Measurements from ENCODE around the gene UBASH3A.

UBASH3A gene

DNA sequence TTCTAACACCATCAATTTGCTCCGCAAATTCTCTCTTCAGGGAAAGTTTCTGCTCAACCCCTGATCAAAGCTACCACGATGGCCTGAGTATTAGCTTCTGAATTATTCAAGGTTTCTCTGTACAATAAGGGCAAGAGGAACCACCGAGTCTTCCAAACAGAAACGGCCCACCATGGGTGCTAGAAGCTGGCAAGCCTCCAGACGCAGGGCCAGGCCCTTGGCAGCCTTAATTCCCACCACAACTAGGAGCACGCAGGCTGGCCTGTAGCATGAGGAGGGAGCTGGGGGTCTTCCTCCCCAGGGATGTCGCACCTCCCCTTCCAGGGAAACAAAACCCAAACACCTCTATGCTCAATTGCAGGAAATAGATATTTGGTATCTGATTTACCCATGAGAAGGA, 81.3 kb downstream of the UBASH3A start:
- no peak overlapping the region for H3K27ac ChIP-seq (ENCODE audit: extremely low read depth, low read depth, low read length)
- H3K36me3 ChIP-seq (ENCODE audit: control insufficient read depth in 2 of 2, insufficient read depth in 1 of 2, low read length in 2 of 2), result no peaks in the 10 kb centered on the region
- CTCF ChIA-PET, result no interaction called here
- POLR2A ChIA-PET, result no interaction called here
- no peak overlapping the region for H3K4me3 ChIP-seq (ENCODE audit: low read depth, low read length)
- TF ChIP-seq KLF1 (tag by site-specific recombination; IDR thresholded peaks at IDR 0.05), result no peak
- no peak for TF ChIP-seq PATZ1 (tag by site-specific recombination; IDR thresholded peaks at IDR 0.05)
- no peak for TF ChIP-seq ZNF280D (tag by site-specific recombination; IDR thresholded peaks at IDR 0.05)
- TF ChIP-seq REPIN1 (tag by site-specific recombination; IDR thresholded peaks at IDR 0.05; ENCODE audit: low read depth), result no peak
- TF ChIP-seq SCRT2 (tag by site-specific recombination; IDR thresholded peaks at IDR 0.05), result no peak
- TF ChIP-seq TRIM28 (IDR thresholded peaks at IDR 0.05; ENCODE audit: borderline replicate concordance, low read length), result no peak
- no peak for TF ChIP-seq ZNF610 (tag by site-specific recombination; IDR thresholded peaks at IDR 0.05; ENCODE audit: borderline replicate concordance)
- TF ChIP-seq OVOL3 (tag by site-specific recombination; IDR thresholded peaks at IDR 0.05), result no peak
- TF ChIP-seq, protein P1, sequence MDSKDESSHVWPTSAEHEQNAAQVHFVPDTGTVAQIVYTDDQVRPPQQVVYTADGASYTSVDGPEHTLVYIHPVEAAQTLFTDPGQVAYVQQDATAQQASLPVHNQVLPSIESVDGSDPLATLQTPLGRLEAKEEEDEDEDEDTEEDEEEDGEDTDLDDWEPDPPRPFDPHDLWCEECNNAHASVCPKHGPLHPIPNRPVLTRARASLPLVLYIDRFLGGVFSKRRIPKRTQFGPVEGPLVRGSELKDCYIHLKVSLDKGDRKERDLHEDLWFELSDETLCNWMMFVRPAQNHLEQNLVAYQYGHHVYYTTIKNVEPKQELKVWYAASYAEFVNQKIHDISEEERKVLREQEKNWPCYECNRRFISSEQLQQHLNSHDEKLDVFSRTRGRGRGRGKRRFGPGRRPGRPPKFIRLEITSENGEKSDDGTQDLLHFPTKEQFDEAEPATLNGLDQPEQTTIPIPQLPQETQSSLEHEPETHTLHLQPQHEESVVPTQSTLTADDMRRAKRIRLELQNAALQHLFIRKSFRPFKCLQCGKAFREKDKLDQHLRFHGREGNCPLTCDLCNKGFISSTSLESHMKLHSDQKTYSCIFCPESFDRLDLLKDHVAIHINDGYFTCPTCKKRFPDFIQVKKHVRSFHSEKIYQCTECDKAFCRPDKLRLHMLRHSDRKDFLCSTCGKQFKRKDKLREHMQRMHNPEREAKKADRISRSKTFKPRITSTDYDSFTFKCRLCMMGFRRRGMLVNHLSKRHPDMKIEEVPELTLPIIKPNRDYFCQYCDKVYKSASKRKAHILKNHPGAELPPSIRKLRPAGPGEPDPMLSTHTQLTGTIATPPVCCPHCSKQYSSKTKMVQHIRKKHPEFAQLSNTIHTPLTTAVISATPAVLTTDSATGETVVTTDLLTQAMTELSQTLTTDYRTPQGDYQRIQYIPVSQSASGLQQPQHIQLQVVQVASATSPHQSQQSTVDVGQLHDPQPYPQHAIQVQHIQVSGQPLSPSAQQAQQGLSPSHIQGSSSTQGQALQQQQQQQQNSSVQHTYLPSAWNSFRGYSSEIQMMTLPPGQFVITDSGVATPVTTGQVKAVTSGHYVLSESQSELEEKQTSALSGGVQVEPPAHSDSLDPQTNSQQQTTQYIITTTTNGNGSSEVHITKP (tag by site-specific recombination; IDR thresholded peaks at IDR 0.05), result no peak
- no peak for TF ChIP-seq PRDM4 (tag by site-specific recombination; IDR thresholded peaks at IDR 0.05)
- TF ChIP-seq ZNF366 (tag by site-specific recombination; conservative IDR thresholded peaks at IDR 0.05), result no peak
- TF ChIP-seq ZNF26 (tag by site-specific recombination; IDR thresholded peaks at IDR 0.05), result no peak
- TF ChIP-seq, protein P2, sequence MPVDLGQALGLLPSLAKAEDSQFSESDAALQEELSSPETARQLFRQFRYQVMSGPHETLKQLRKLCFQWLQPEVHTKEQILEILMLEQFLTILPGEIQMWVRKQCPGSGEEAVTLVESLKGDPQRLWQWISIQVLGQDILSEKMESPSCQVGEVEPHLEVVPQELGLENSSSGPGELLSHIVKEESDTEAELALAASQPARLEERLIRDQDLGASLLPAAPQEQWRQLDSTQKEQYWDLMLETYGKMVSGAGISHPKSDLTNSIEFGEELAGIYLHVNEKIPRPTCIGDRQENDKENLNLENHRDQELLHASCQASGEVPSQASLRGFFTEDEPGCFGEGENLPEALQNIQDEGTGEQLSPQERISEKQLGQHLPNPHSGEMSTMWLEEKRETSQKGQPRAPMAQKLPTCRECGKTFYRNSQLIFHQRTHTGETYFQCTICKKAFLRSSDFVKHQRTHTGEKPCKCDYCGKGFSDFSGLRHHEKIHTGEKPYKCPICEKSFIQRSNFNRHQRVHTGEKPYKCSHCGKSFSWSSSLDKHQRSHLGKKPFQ (tag by site-specific recombination; IDR thresholded peaks at IDR 0.05), result no peak
- no peak for TF ChIP-seq ZNF324 (tag by site-specific recombination; IDR thresholded peaks at IDR 0.05)
- no peak for TF ChIP-seq BCL11A (tag by site-specific recombination; IDR thresholded peaks at IDR 0.05; ENCODE audit: low read depth)
- H3K9me3 ChIP-seq (ENCODE audit: control insufficient read depth, insufficient read depth, low read depth, low read length), result no peaks in the 10 kb centered on the region
- H3K4me1 ChIP-seq (ENCODE audit: control insufficient read depth, insufficient read depth, low read length), result no peaks in the 10 kb centered on the region
